ENCODE measurements around the gene PCDHA1. TPM values are rescaled to one million over a fixed set of nuclear protein-coding genes. Genes with fewer than 3 reads are reported as not detected.
A peak's percentile ranks its signal among the peaks of the same experiment; 100 is the strongest.

Gene PCDHA1
- polyA plus RNA-seq, 1 of the 3 experiments (the other 2 are of a cell fraction): 0.16 TPM

DNA sequence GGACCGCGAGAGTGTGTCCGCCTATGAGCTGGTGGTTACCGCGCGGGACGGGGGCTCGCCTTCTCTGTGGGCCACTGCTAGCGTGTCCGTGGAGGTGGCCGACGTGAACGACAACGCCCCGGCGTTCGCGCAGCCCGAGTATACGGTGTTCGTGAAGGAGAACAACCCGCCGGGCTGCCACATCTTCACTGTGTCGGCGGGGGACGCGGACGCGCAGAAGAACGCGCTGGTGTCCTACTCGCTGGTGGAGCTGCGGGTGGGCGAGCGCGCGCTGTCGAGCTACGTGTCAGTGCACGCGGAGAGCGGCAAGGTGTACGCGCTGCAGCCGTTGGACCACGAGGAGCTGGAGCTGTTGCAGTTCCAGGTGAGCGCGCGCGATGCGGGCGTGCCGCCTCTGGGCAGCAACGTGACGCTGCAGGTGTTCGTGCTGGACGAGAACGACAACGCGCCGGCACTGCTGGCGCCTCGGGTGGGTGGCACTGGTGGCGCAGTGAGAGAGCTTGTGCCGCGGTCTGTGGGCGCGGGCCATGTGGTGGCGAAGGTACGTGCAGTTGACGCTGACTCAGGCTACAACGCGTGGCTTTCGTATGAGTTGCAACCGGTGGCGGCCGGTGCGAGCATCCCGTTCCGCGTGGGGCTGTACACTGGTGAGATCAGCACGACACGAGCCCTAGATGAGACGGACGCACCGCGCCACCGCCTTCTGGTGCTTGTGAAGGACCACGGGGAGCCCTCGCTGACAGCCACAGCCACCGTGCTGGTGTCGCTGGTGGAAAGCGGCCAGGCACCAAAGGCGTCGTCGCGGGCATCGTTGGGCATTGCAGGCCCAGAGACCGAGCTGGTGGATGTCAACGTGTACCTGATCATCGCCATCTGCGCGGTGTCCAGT lies 49.9 kb downstream of the PCDHA1 start:
- no peak for DNase-seq
- Histone ChIP-seq H3K79me2 (ENCODE audit: insufficient read depth) (no peaks in the 10 kb centered on the region), H3K36me3 (replicated peaks in 1 of 2; ENCODE audit: control insufficient read depth in 1 of 2, insufficient read depth in 2 of 2, low read length in 1 of 2) (no peaks in the 10 kb centered on the region), H3K4me3 (ENCODE audit: low read depth in 2 of 2, low read length in 1 of 2) (no peak overlapping the region), H3K27ac (ENCODE audit: low read depth in 2 of 2, low read length in 1 of 2) (no peak overlapping the region), H3K9ac (no peak overlapping the region), H3K27me3 (ENCODE audit: insufficient read depth) (no peaks in the 10 kb centered on the region), H4K20me1 (ENCODE audit: insufficient read depth) (no peaks in the 10 kb centered on the region), H3K4me2 (no peak overlapping the region), H3K9me3 (no peaks in the 10 kb centered on the region), H3K9me2 (no peaks in the 10 kb centered on the region), H3F3A (replicated peaks; ENCODE audit: insufficient read depth) (no peaks in the 10 kb centered on the region), H2AFZ (ENCODE audit: low read depth) (no peak overlapping the region), H3K4me1 (ENCODE audit: control insufficient read depth in 1 of 2, insufficient read depth in 2 of 2, low read depth in 1 of 2, low read length in 1 of 2) (no peaks in the 10 kb centered on the region)
- no peak for TF ChIP-seq RFX5 (IDR thresholded peaks at IDR 0.05; ENCODE audit: low read length)
- no peak for TF ChIP-seq EZH2phosphoT487 (IDR thresholded peaks at IDR 0.05; ENCODE audit: borderline replicate concordance, low read depth)
- TF ChIP-seq RAD21 (IDR thresholded peaks at IDR 0.05; ENCODE audit: low read length): no peak
- TF ChIP-seq, protein P1, sequence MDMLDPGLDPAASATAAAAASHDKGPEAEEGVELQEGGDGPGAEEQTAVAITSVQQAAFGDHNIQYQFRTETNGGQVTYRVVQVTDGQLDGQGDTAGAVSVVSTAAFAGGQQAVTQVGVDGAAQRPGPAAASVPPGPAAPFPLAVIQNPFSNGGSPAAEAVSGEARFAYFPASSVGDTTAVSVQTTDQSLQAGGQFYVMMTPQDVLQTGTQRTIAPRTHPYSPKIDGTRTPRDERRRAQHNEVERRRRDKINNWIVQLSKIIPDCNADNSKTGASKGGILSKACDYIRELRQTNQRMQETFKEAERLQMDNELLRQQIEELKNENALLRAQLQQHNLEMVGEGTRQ (IDR thresholded peaks at IDR 0.05; ENCODE audit: borderline replicate concordance, low read depth, low read length): no peak
- CTCF ChIA-PET: interaction anchor here (0.8 kb wide), 1 partner anchor 205 kb away, joined by 5 read pairs; no protein-coding TSS in a partner anchor
- POLR2A ChIA-PET: no interaction called here
- WGBS (ENCODE audit: low lambda C conversion rate): 90% methylated on average over 95 of the region's 103 CpGs

DNA sequence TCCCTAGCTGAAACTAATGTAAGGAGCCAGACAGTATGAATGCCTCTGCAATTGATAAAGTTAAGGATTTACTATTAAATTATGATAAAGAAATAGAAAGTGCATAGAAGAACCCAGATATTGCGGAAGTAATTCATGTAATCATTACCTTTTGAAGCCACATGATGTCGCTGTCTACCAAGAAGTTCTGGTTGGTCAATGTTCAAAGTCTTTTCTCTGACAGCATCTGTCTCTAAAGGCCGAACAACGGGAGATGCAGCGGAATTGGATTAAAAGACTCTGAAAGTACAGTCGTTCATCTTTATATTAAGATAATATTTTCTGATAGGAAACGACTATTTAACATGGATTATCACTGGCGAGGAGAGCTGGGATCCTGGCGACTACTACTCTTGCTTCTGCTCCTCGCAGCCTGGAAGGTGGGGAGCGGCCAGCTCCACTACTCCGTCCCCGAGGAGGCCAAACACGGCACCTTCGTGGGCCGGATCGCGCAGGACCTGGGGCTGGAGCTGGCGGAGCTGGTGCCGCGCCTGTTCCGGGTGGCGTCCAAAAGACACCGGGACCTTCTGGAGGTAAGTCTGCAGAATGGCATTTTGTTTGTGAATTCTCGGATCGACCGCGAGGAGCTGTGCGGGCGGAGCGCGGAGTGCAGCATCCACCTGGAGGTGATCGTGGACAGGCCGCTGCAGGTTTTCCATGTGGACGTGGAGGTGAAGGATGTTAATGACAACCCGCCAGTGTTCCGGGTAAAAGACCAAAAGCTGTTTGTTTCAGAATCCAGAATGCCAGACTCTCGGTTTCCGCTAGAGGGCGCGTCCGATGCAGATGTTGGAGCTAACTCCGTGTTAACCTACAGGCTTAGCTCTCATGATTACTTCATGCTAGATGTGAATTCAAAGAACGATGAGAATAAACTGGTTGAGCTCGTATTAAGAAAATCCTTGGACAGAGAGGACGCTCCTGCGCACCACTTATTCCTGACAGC lies 55.3 kb downstream of the PCDHA1 start, which contains the start of gene PCDHA8:
Gene PCDHA8 (plus strand): TSS at position 210 of the 985 bp plus-strand sequence. CDS start 135 bp downstream, at position 345.
- peak within 1 kb of the TSS; percentile 99 for H2AFZ ChIP-seq (ENCODE audit: low read depth)
- H3F3A ChIP-seq (replicated peaks; ENCODE audit: insufficient read depth): no peaks in the 10 kb centered on the region
- H3K27ac ChIP-seq (ENCODE audit: low read depth in 2 of 2, low read length in 1 of 2): peak within 1 kb of the TSS in 1 of 2 experiments; percentile 50; a peak in 1 of 4 replicates
- peak within 1 kb of the TSS; percentile 66 to 96 for H3K4me3 ChIP-seq (ENCODE audit: low read depth in 2 of 2, low read length in 1 of 2)
- peak within 1 kb of the TSS; percentile 97 for H3K4me2 ChIP-seq
- no peaks in the 10 kb centered on the region for H3K27me3 ChIP-seq (ENCODE audit: insufficient read depth)
- peak; percentile 83 for DNase-seq
- no peaks in the 10 kb centered on the region for H3K9me2 ChIP-seq
- ChIA-PET CTCF (interaction anchor here (0.6 to 4.9 kb wide), 95 partner anchors 9 to 778 kb away, joined by 3 to 189 read pairs (median 5); partner anchors contain the start of genes DIAPH1, PCDHA1, PCDHA10 and PCDHA11), POLR2A (interaction anchor here (0.8 to 1.8 kb wide), 7 partner anchors 18 to 210 kb away, joined by 3 to 26 read pairs (median 4); partner anchors contain the start of genes PCDHAC1, PCDHAC2 and PCDHB1)
- 13% methylated on average over 47 of the region's 47 CpGs for WGBS (ENCODE audit: low lambda C conversion rate)
- no peaks in the 10 kb centered on the region for H3K4me1 ChIP-seq (ENCODE audit: control insufficient read depth in 1 of 2, insufficient read depth in 2 of 2, low read depth in 1 of 2, low read length in 1 of 2)
- H3K36me3 ChIP-seq (replicated peaks in 1 of 2; ENCODE audit: control insufficient read depth in 1 of 2, insufficient read depth in 2 of 2, low read length in 1 of 2): no peaks in the 10 kb centered on the region
- no peaks in the 10 kb centered on the region for H4K20me1 ChIP-seq (ENCODE audit: insufficient read depth)
- no peaks in the 10 kb centered on the region for H3K9me3 ChIP-seq
- peak; percentile 92 for TF ChIP-seq RAD21 (IDR thresholded peaks at IDR 0.05; ENCODE audit: low read length)
- peak; percentile 43; the same call in 1 of the 2 replicates for TF ChIP-seq RCOR1 (IDR thresholded peaks at IDR 0.05; ENCODE audit: low read length)
- peak; percentile 65 for TF ChIP-seq MXI1 (IDR thresholded peaks at IDR 0.05; ENCODE audit: low read depth, low read length)
- TF ChIP-seq SMC3 (IDR thresholded peaks at IDR 0.05; ENCODE audit: low read depth, low read length): peak; percentile 65
- peak; percentile 73 for TF ChIP-seq RFX5 (IDR thresholded peaks at IDR 0.05; ENCODE audit: low read length)
- TF ChIP-seq, protein P2, sequence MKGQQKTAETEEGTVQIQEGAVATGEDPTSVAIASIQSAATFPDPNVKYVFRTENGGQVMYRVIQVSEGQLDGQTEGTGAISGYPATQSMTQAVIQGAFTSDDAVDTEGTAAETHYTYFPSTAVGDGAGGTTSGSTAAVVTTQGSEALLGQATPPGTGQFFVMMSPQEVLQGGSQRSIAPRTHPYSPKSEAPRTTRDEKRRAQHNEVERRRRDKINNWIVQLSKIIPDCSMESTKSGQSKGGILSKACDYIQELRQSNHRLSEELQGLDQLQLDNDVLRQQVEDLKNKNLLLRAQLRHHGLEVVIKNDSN (IDR thresholded peaks at IDR 0.05; ENCODE audit: borderline replicate concordance, low read depth): no peak
- peak; percentile 75 for TF ChIP-seq ELF1 (IDR thresholded peaks at IDR 0.05)
- TF ChIP-seq, protein P3, sequence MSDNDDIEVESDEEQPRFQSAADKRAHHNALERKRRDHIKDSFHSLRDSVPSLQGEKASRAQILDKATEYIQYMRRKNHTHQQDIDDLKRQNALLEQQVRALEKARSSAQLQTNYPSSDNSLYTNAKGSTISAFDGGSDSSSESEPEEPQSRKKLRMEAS (IDR thresholded peaks at IDR 0.05; ENCODE audit: low read depth): no peak
- no peak for TF ChIP-seq NFIC (IDR thresholded peaks at IDR 0.05; ENCODE audit: borderline replicate concordance)
- TF ChIP-seq CHD2 (IDR thresholded peaks at IDR 0.05; ENCODE audit: low read length, partially characterized antibody): peak; percentile 27
- TF ChIP-seq, protein P4, sequence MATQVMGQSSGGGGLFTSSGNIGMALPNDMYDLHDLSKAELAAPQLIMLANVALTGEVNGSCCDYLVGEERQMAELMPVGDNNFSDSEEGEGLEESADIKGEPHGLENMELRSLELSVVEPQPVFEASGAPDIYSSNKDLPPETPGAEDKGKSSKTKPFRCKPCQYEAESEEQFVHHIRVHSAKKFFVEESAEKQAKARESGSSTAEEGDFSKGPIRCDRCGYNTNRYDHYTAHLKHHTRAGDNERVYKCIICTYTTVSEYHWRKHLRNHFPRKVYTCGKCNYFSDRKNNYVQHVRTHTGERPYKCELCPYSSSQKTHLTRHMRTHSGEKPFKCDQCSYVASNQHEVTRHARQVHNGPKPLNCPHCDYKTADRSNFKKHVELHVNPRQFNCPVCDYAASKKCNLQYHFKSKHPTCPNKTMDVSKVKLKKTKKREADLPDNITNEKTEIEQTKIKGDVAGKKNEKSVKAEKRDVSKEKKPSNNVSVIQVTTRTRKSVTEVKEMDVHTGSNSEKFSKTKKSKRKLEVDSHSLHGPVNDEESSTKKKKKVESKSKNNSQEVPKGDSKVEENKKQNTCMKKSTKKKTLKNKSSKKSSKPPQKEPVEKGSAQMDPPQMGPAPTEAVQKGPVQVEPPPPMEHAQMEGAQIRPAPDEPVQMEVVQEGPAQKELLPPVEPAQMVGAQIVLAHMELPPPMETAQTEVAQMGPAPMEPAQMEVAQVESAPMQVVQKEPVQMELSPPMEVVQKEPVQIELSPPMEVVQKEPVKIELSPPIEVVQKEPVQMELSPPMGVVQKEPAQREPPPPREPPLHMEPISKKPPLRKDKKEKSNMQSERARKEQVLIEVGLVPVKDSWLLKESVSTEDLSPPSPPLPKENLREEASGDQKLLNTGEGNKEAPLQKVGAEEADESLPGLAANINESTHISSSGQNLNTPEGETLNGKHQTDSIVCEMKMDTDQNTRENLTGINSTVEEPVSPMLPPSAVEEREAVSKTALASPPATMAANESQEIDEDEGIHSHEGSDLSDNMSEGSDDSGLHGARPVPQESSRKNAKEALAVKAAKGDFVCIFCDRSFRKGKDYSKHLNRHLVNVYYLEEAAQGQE (IDR thresholded peaks at IDR 0.05; ENCODE audit: low read depth, low read length): peak; percentile 46; the same call in 1 of the 2 replicates
- TF ChIP-seq, protein P5, sequence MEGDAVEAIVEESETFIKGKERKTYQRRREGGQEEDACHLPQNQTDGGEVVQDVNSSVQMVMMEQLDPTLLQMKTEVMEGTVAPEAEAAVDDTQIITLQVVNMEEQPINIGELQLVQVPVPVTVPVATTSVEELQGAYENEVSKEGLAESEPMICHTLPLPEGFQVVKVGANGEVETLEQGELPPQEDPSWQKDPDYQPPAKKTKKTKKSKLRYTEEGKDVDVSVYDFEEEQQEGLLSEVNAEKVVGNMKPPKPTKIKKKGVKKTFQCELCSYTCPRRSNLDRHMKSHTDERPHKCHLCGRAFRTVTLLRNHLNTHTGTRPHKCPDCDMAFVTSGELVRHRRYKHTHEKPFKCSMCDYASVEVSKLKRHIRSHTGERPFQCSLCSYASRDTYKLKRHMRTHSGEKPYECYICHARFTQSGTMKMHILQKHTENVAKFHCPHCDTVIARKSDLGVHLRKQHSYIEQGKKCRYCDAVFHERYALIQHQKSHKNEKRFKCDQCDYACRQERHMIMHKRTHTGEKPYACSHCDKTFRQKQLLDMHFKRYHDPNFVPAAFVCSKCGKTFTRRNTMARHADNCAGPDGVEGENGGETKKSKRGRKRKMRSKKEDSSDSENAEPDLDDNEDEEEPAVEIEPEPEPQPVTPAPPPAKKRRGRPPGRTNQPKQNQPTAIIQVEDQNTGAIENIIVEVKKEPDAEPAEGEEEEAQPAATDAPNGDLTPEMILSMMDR (IDR thresholded peaks at IDR 0.05): peak; percentile 87
- H3K79me2 ChIP-seq (ENCODE audit: insufficient read depth): no peaks in the 10 kb centered on the region
- peak within 1 kb of the TSS; percentile 48; the same call in 1 of the 2 replicates for H3K9ac ChIP-seq
